Liver (tissue), 9 donors: ENCODE results near the gene KAZALD1. TPM values are rescaled to one million over a fixed set of nuclear protein-coding genes. Genes with fewer than 3 reads are reported as not detected.

ENCODE experiments used
- DNase-seq: peaks from one replicate; pipeline ENCODE4 v3.0.0-alpha.2; 2017; ENCODE audit warnings: low spot score
- H3K27ac ChIP-seq, 2 donors: one replicate each; pipeline ENCODE4 v1.7.0; 2013; ENCODE audit warnings: inconsistent platforms in 2 of 2, low read length in 2 of 2, control low read depth in 1 of 2, low read depth in 1 of 2, mild to moderate bottlenecking in 1 of 2
- H3K27me3 ChIP-seq, 4 donors: one replicate each; pipeline versions ENCODE4 v1.6.1 to v1.7.0; 2013; ENCODE audit warnings: low read length in 3 of 4, inconsistent platforms in 1 of 4, mild to moderate bottlenecking in 1 of 4, moderate library complexity in 1 of 4; ENCODE audit not compliant: control insufficient read depth in 4 of 4, insufficient read depth in 4 of 4
- H3K36me3 ChIP-seq, 4 donors: one replicate each; pipeline versions ENCODE4 v1.6.1 to v1.7.0; 2013; ENCODE audit warnings: low read length in 3 of 4, mild to moderate bottlenecking in 3 of 4, low read depth in 1 of 4, moderate library complexity in 1 of 4; ENCODE audit not compliant: control insufficient read depth in 4 of 4, insufficient read depth in 3 of 4
- H3K4me1 ChIP-seq, 4 donors: one replicate each; pipeline versions ENCODE4 v1.6.1 to v1.7.0; 2013; ENCODE audit warnings: low read length in 3 of 4, mild to moderate bottlenecking in 3 of 4, moderate library complexity in 1 of 4; ENCODE audit not compliant: control insufficient read depth in 4 of 4, insufficient read depth in 4 of 4
- H3K4me3 ChIP-seq, 3 donors: one replicate each; pipeline versions ENCODE4 v1.6.1 to v1.7.0; 2013; ENCODE audit warnings: low read length in 3 of 3, control low read depth in 1 of 3, low read depth in 1 of 3, mild to moderate bottlenecking in 1 of 3
- H3K9ac ChIP-seq, 2 donors: one replicate each; pipeline ENCODE4 v1.7.0; 2013; ENCODE audit warnings: low read length in 2 of 2, mild to moderate bottlenecking in 2 of 2, moderate library complexity in 2 of 2, control low read depth in 1 of 2, low read depth in 1 of 2
- H3K9me3 ChIP-seq, 4 donors: one replicate each; pipeline versions ENCODE4 v1.6.1 to v1.7.0; 2013; ENCODE audit warnings: low read length in 3 of 4; ENCODE audit not compliant: control insufficient read depth in 4 of 4
- ATF3 ChIP-seq: IDR thresholded peaks from 2 replicates; pipeline ENCODE4 v1.6.1; 2016; ENCODE audit warnings: antibody characterized with exemption
- CTCF ChIP-seq: fragments of 150-350 bp; IDR thresholded peaks from 2 replicates; pipeline ENCODE4 v1.5.1; 2017; ENCODE audit warnings: improper control_type of control experiment, low read depth, low read length; ENCODE audit not compliant: missing input control
- EGR1 ChIP-seq, 2 donors: IDR thresholded peaks; 2 replicates each; pipeline ENCODE4 v1.6.1; 2016 to 2018; ENCODE audit warnings: antibody characterized with exemption in 2 of 2, low read depth in 2 of 2
- FOXA1 ChIP-seq: IDR thresholded peaks from 2 replicates; pipeline ENCODE4 v1.6.1; 2016; ENCODE audit warnings: antibody characterized with exemption
- FOXA2 ChIP-seq: IDR thresholded peaks from 2 replicates; pipeline ENCODE4 v1.6.1; 2016; ENCODE audit warnings: antibody characterized with exemption
- GABPA ChIP-seq, 2 donors: IDR thresholded peaks in 1 of 2; conservative IDR thresholded peaks in 1 of 2; 2 replicates each; pipeline ENCODE4 v1.6.1; 2016; ENCODE audit warnings: antibody characterized with exemption in 2 of 2, mild to moderate bottlenecking in 1 of 2, moderate library complexity in 1 of 2
- HNF4A ChIP-seq, 2 donors: conservative IDR thresholded peaks; 2 replicates each; pipeline ENCODE4 v1.6.1; 2016; ENCODE audit warnings: antibody characterized with exemption in 2 of 2, mild to moderate bottlenecking in 2 of 2
- HNF4G ChIP-seq: IDR thresholded peaks from 2 replicates; pipeline ENCODE4 v1.6.1; 2016; ENCODE audit warnings: antibody characterized with exemption
- JUND ChIP-seq, 2 donors: IDR thresholded peaks; 2 replicates each; pipeline ENCODE4 v1.6.1; 2016; ENCODE audit warnings: antibody characterized with exemption in 2 of 2
- MAX ChIP-seq: IDR thresholded peaks from 2 replicates; pipeline ENCODE4 v1.6.1; 2016; ENCODE audit warnings: antibody characterized with exemption
- NR2F2 ChIP-seq: IDR thresholded peaks from 2 replicates; pipeline ENCODE4 v1.6.1; 2016; ENCODE audit warnings: antibody characterized with exemption
- RAD21 ChIP-seq, 2 donors: IDR thresholded peaks; 2 replicates each; pipeline ENCODE4 v1.6.1; 2016; ENCODE audit warnings: antibody characterized with exemption in 2 of 2, mild to moderate bottlenecking in 2 of 2
- REST ChIP-seq: IDR thresholded peaks from 2 replicates; pipeline ENCODE4 v1.6.1; 2016; ENCODE audit warnings: antibody characterized with exemption, mild to moderate bottlenecking
- RXRA ChIP-seq, 2 donors: IDR thresholded peaks; 2 replicates each; pipeline ENCODE4 v1.6.1; 2017 to 2018; ENCODE audit warnings: antibody characterized with exemption in 2 of 2, mild to moderate bottlenecking in 1 of 2
- SP1 ChIP-seq: IDR thresholded peaks from 2 replicates; pipeline ENCODE4 v1.6.1; 2018; ENCODE audit warnings: antibody characterized with exemption, mild to moderate bottlenecking
- TAF1 ChIP-seq: conservative IDR thresholded peaks from 2 replicates; pipeline ENCODE4 v1.6.1; 2016; ENCODE audit warnings: antibody characterized with exemption, mild to moderate bottlenecking
- YY1 ChIP-seq: IDR thresholded peaks from 2 replicates; pipeline ENCODE4 v1.6.1; 2016; ENCODE audit warnings: antibody characterized with exemption, mild to moderate bottlenecking
- ZBTB33 ChIP-seq: IDR thresholded peaks from 2 replicates; pipeline ENCODE4 v1.6.1; 2016; ENCODE audit warnings: antibody characterized with exemption
- WGBS: extraction: QIAGEN DNeasy Blood & Tissue Kit; methylation state at CpG from one replicate; pipeline ENCODE4 v1.1.7; 2013; 5-methylcytosine and 5-hydroxymethylcytosine counted together
- polyA plus RNA-seq, 2 donors: library from polyadenylated mRNA; stranded (reverse) in 1 of 2; unstranded in 1 of 2; fragments of 200-250 nt in 1 of 2; fragments of >200 nt in 1 of 2; fragmentation: Nextera tagmentation in 1 of 2; extraction: Ambion mirVana in 1 of 2; gene quantifications; one replicate each; pipeline versions ENCODE4 v1.2.1 to v1.2.3, GENCODE V29; 2013 to 2015
- total RNA-seq, 2 donors: library from RNA; depleted of rRNA; stranded (reverse); fragments of >200 nt; gene quantifications; one replicate each; pipeline ENCODE4 v1.2.3, GENCODE V29; 2014
- donor health status: healthy.
- donor health status: healthy.
- donor health status: healthy.
- donor health status: healthy.
- donor health status: healthy.

KAZALD1 gene
- total and polyA plus RNA-seq, 4 donors: 0.21 to 1.2 (median 0.71) TPM

- H3K9ac ChIP-seq: no peak overlapping the region
- no peaks in the 10 kb centered on the region for H3K9me3 ChIP-seq
- no peak overlapping the region for H3K27ac ChIP-seq
- TF ChIP-seq YY1 (no peak), REST (no peak), MAX (no peak), HNF4G (no peak), CTCF (peak; percentile 73), HNF4A (conservative IDR thresholded peaks at IDR 0.05) (no peak), RAD21 (IDR thresholded peaks at IDR 0.05) (peak; percentile 47 to 75), FOXA1 (no peak), GABPA (IDR thresholded peaks at IDR 0.05 in 1 of 2, conservative IDR thresholded peaks at IDR 0.05 in 1 of 2) (no peak), NR2F2 (no peak), RXRA (IDR thresholded peaks at IDR 0.05) (no peak)
- peak; percentile 85 for DNase-seq
- WGBS: 14% methylated on average over 42 of the region's 42 CpGs
- peaks cover 0 to 11% (median 5%) of the 10 kb centered on the region in 4 donors for H3K4me1 ChIP-seq
- H3K27me3 ChIP-seq: peaks cover 0 to 6% (median 2%) of the 10 kb centered on the region in 4 donors
- H3K36me3 ChIP-seq: no peaks in the 10 kb centered on the region
- H3K4me3 ChIP-seq: no peak overlapping the region
Measured at GRCh38 chr10:101050208-101051069, 11.3 kb upstream of the KAZALD1 start.

GRCh38 chr10:101052285-101052684 lies 9.5 kb upstream of the KAZALD1 start:
- Histone ChIP-seq H3K27me3 (peaks cover 0 to 6% (median 2%) of the 10 kb centered on the region in 4 donors), H3K4me1 (peaks cover 0 to 11% (median 5%) of the 10 kb centered on the region in 4 donors), H3K27ac (no peak overlapping the region), H3K4me3 (no peak overlapping the region), H3K36me3 (no peaks in the 10 kb centered on the region), H3K9me3 (no peaks in the 10 kb centered on the region), H3K9ac (no peak overlapping the region)
- DNase-seq: no peak
- WGBS: 98% methylated on average over 3 of the region's 3 CpGs
- TF ChIP-seq SP1: no peak
- TF ChIP-seq EGR1 (IDR thresholded peaks at IDR 0.05; ENCODE audit: low read depth in 2 of 2): no peak
- TF ChIP-seq MAX: no peak
- no peak for TF ChIP-seq GABPA (IDR thresholded peaks at IDR 0.05 in 1 of 2, conservative IDR thresholded peaks at IDR 0.05 in 1 of 2)
- no peak for TF ChIP-seq ZBTB33
- no peak for TF ChIP-seq FOXA1
- no peak for TF ChIP-seq NR2F2
- no peak for TF ChIP-seq FOXA2
- TF ChIP-seq JUND (IDR thresholded peaks at IDR 0.05): no peak
- TF ChIP-seq ATF3: no peak
- no peak for TF ChIP-seq RXRA (IDR thresholded peaks at IDR 0.05)
- TF ChIP-seq TAF1: no peak
- no peak for TF ChIP-seq HNF4G
- no peak for TF ChIP-seq REST
